IPS DF 6.9 (cell line): ENCODE data around the gene HCK.

Source experiments
- DNase-seq: peaks from one replicate; pipeline ENCODE4 v3.0.0-alpha.2; 2013; ENCODE audit warnings: low read depth, low spot score
- H3K27ac ChIP-seq: one replicate; pipeline ENCODE4 v1.5.1; 2013; ENCODE audit warnings: low read length, control low read depth
- H3K27me3 ChIP-seq: 2 replicates; pipeline ENCODE4 v1.6.1; 2013; ENCODE audit warnings: mild to moderate bottlenecking, low read length; ENCODE audit not compliant: control insufficient read depth, insufficient read depth
- H3K36me3 ChIP-seq: 2 replicates; pipeline ENCODE4 v1.6.1; 2013; ENCODE audit warnings: low read length; ENCODE audit not compliant: control insufficient read depth, insufficient read depth
- H3K4me1 ChIP-seq: 2 replicates; pipeline ENCODE4 v1.6.1; 2013; ENCODE audit warnings: low read length; ENCODE audit not compliant: control insufficient read depth, insufficient read depth
- H3K4me3 ChIP-seq: 2 replicates; pipeline ENCODE4 v1.5.1; 2013; ENCODE audit warnings: mild to moderate bottlenecking, low read length
- H3K9me3 ChIP-seq: 2 replicates; pipeline ENCODE4 v1.6.1; 2013; ENCODE audit warnings: low read length, inconsistent platforms; ENCODE audit not compliant: control insufficient read depth, insufficient read depth
- WGBS: extraction: QIAGEN DNeasy Blood & Tissue Kit; methylation state at CpG from one replicate; pipeline ENCODE4 v1.1.7; 2013; ENCODE audit warnings: mixed read lengths, missing lambda C conversion rate; ENCODE audit not compliant: insufficient read length, insufficient coverage; 5-methylcytosine and 5-hydroxymethylcytosine counted together

Gene HCK

GRCh38 chr20:32012159-32012688, 39.8 kb upstream of the HCK start:
- no peak for DNase-seq
- H3K4me1 ChIP-seq, result peaks cover 2% of the 10 kb centered on the region
- no CpG with 5 or more reads among the region's 5 CpGs for WGBS
- no peaks in the 10 kb centered on the region for H3K9me3 ChIP-seq
- no peak overlapping the region for H3K27ac ChIP-seq
- no peak overlapping the region for H3K4me3 ChIP-seq
- no peaks in the 10 kb centered on the region for H3K27me3 ChIP-seq
- no peaks in the 10 kb centered on the region for H3K36me3 ChIP-seq

- H3K4me3 ChIP-seq, result no peak overlapping the region
- DNase-seq, result no peak
Observed at GRCh38 chr20:32013326-32013725, 38.7 kb upstream of the HCK start.

GRCh38 chr20:32017711-32018251, 34.3 kb upstream of the HCK start:
- Histone ChIP-seq H3K4me1 (no peaks in the 10 kb centered on the region; the same call in 1 of the 2 replicates), H3K27ac (no peak overlapping the region), H3K9me3 (no peaks in the 10 kb centered on the region), H3K36me3 (no peaks in the 10 kb centered on the region), H3K4me3 (peak overlapping the region; percentile 2; the same call in 1 of the 2 replicates), H3K27me3 (no peaks in the 10 kb centered on the region)
- no CpG with 5 or more reads among the region's 35 CpGs for WGBS
- peak; percentile 87 for DNase-seq

More at GRCh38 chr20:32013326-32013725, 38.7 kb upstream of the HCK start:
- Histone ChIP-seq H3K36me3 (no peaks in the 10 kb centered on the region), H3K27me3 (no peaks in the 10 kb centered on the region), H3K27ac (no peak overlapping the region), H3K4me1 (no peaks in the 10 kb centered on the region; the same call in 1 of the 2 replicates), H3K9me3 (no peaks in the 10 kb centered on the region)
- WGBS, result no CpG with 5 or more reads among the region's 7 CpGs

- H3K27ac ChIP-seq, result no peak overlapping the region
- WGBS, result no CpG with 5 or more reads among the region's 67 CpGs
Observed at GRCh38 chr20:32018269-32019155, 33.5 kb upstream of the HCK start.

GRCh38 chr20:32019156-32019510, 32.9 kb upstream of the HCK start:
- peak overlapping the region; percentile 81; the same call in 1 of the 2 replicates for H3K4me3 ChIP-seq

More at GRCh38 chr20:32018269-32019155, 33.5 kb upstream of the HCK start:
- Histone ChIP-seq H3K4me1 (no peaks in the 10 kb centered on the region; the same call in 1 of the 2 replicates), H3K36me3 (no peaks in the 10 kb centered on the region), H3K27me3 (no peaks in the 10 kb centered on the region), H3K9me3 (no peaks in the 10 kb centered on the region), H3K4me3 (peak overlapping the region; percentile 81; the same call in 1 of the 2 replicates)
- peak; percentile 55 for DNase-seq

GRCh38 chr20:32019563-32020463, 32.2 kb upstream of the HCK start:
- Histone ChIP-seq H3K27me3 (no peaks in the 10 kb centered on the region), H3K36me3 (no peaks in the 10 kb centered on the region), H3K4me1 (no peaks in the 10 kb centered on the region; the same call in 1 of the 2 replicates), H3K9me3 (no peaks in the 10 kb centered on the region), H3K27ac (no peak overlapping the region), H3K4me3 (peak overlapping the region; percentile 81; the same call in 1 of the 2 replicates)
- no peak for DNase-seq
- WGBS, result no CpG with 5 or more reads among the region's 11 CpGs

More at GRCh38 chr20:32019156-32019510, 32.9 kb upstream of the HCK start:
- H3K27me3 ChIP-seq, result no peaks in the 10 kb centered on the region
- DNase-seq, result peak; percentile 27
- no peaks in the 10 kb centered on the region; the same call in 1 of the 2 replicates for H3K4me1 ChIP-seq
- no peaks in the 10 kb centered on the region for H3K9me3 ChIP-seq
- no peaks in the 10 kb centered on the region for H3K36me3 ChIP-seq
- WGBS, result no CpG with 5 or more reads among the region's 42 CpGs
- H3K27ac ChIP-seq, result no peak overlapping the region

- no peaks in the 10 kb centered on the region for H3K36me3 ChIP-seq
- H3K9me3 ChIP-seq, result no peaks in the 10 kb centered on the region
- DNase-seq, result no peak
- H3K4me1 ChIP-seq, result no peaks in the 10 kb centered on the region
- no peak overlapping the region for H3K27ac ChIP-seq
- WGBS, result no CpG with 5 or more reads among the region's 4 CpGs
- no peaks in the 10 kb centered on the region for H3K27me3 ChIP-seq
- no peak overlapping the region for H3K4me3 ChIP-seq
Observed at GRCh38 chr20:32021091-32021490, 31.0 kb upstream of the HCK start.

- no peaks in the 10 kb centered on the region for H3K27me3 ChIP-seq
- no CpG with 5 or more reads among the region's 6 CpGs for WGBS
Observed at GRCh38 chr20:32024683-32025295, 27.3 kb upstream of the HCK start.

GRCh38 chr20:32027643-32028042, 24.4 kb upstream of the HCK start:
- Histone ChIP-seq H3K27me3 (no peaks in the 10 kb centered on the region), H3K27ac (no peak overlapping the region), H3K9me3 (no peaks in the 10 kb centered on the region), H3K4me1 (0 out of 2 replicates have a peak, but pooled peaks cover 2% of the 10 kb centered on the region), H3K36me3 (no peaks in the 10 kb centered on the region), H3K4me3 (no peak overlapping the region)
- no CpG with 5 or more reads among the region's 3 CpGs for WGBS
- DNase-seq, result no peak

More at GRCh38 chr20:32024683-32025295, 27.3 kb upstream of the HCK start:
- Histone ChIP-seq H3K4me3 (no peak overlapping the region), H3K9me3 (no peaks in the 10 kb centered on the region), H3K27ac (no peak overlapping the region), H3K4me1 (0 out of 2 replicates have a peak, but pooled peaks cover 2% of the 10 kb centered on the region), H3K36me3 (no peaks in the 10 kb centered on the region)
- no peak for DNase-seq
